Transverse colon (tissue), 4 donors: ENCODE results near the gene CHCHD3.

Source experiments
- POLR2A ChIP-seq: fragments of 450-650 bp; IDR thresholded peaks from one replicate; pipeline ENCODE4 v1.6.1; 2016; ENCODE audit warnings: antibody characterized with exemption, mild to moderate bottlenecking, moderate library complexity
- POLR2AphosphoS5 ChIP-seq, 3 donors: sonication (generic); formaldehyde crosslinking; IDR thresholded peaks; one replicate each; pipeline ENCODE4 v1.6.1; 2016; ENCODE audit warnings: antibody characterized with exemption in 3 of 3
- TF ChIP-seq, protein P1 (sequence below), 5 experiments: fragments of 200-600 bp in 3 of 5; fragments of 450-650 bp in 2 of 5; sonication (generic) in 3 of 5; IDR thresholded peaks; 1 replicate in 2 of 5; 2 replicates in 3 of 5; pipeline ENCODE4 v1.5.1; 2016 to 2017; ENCODE audit warnings: antibody characterized with exemption in 5 of 5, inconsistent platforms in 3 of 5, mild to moderate bottlenecking in 2 of 5, moderate library complexity in 1 of 5

DNA sequence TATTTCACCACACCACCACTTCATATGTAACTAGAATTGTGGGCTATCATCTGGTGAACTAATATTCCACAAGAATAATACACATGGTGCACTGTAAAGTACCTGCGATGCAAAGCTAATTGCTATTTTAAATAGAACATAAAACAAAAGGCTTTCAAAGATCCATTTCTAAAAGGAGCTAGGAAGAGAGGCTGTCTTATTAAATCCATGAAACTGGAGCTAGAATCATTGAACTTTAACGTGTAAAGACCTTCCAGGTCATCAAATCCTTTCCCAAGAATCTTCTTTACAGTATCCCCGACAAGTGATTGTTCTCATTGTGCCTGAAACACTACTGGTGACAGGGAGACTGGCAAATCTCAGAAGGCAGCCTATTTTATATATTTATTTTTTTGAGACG, 224.9 kb downstream of the CHCHD3 start:
- TF ChIP-seq POLR2A (no peak), POLR2AphosphoS5 (IDR thresholded peaks at IDR 0.05) (no peak)
- TF ChIP-seq, protein P1, sequence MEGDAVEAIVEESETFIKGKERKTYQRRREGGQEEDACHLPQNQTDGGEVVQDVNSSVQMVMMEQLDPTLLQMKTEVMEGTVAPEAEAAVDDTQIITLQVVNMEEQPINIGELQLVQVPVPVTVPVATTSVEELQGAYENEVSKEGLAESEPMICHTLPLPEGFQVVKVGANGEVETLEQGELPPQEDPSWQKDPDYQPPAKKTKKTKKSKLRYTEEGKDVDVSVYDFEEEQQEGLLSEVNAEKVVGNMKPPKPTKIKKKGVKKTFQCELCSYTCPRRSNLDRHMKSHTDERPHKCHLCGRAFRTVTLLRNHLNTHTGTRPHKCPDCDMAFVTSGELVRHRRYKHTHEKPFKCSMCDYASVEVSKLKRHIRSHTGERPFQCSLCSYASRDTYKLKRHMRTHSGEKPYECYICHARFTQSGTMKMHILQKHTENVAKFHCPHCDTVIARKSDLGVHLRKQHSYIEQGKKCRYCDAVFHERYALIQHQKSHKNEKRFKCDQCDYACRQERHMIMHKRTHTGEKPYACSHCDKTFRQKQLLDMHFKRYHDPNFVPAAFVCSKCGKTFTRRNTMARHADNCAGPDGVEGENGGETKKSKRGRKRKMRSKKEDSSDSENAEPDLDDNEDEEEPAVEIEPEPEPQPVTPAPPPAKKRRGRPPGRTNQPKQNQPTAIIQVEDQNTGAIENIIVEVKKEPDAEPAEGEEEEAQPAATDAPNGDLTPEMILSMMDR (IDR thresholded peaks at IDR 0.05) = no peak
